Endodermal cell (in vitro differentiated cells): ENCODE measurements around the gene KCND3. TPM values are rescaled to one million over a fixed set of nuclear protein-coding genes. Genes with fewer than 3 reads are reported as not detected.

ENCODE experiments used
- DNase-seq: peaks from one replicate; pipeline ENCODE4 v3.0.0-alpha.2; 2017
- H3K27ac ChIP-seq: 2 replicates; pipeline ENCODE4 v1.5.1; 2013; ENCODE audit warnings: mild to moderate bottlenecking, low read depth, low read length, moderate library complexity
- H3K27me3 ChIP-seq: 2 replicates; pipeline ENCODE4 v1.6.1; 2013; ENCODE audit warnings: mild to moderate bottlenecking, low read length, moderate library complexity; ENCODE audit not compliant: insufficient read depth, control insufficient read depth, poor library complexity, severe bottlenecking
- H3K36me3 ChIP-seq: 2 replicates; pipeline ENCODE4 v1.7.0; 2013; ENCODE audit warnings: mild to moderate bottlenecking, low read length, moderate library complexity; ENCODE audit not compliant: control insufficient read depth, insufficient read depth
- H3K4me1 ChIP-seq: one replicate; pipeline ENCODE4 v1.7.0; 2013; ENCODE audit warnings: low read length; ENCODE audit not compliant: control insufficient read depth, insufficient read depth
- H3K4me3 ChIP-seq: 2 replicates; pipeline ENCODE4 v1.5.1; 2013; ENCODE audit warnings: mild to moderate bottlenecking, low read length, moderate library complexity
- H3K9ac ChIP-seq: 2 replicates; pipeline ENCODE4 v1.6.1; 2013; ENCODE audit warnings: mild to moderate bottlenecking, low read length, moderate library complexity; ENCODE audit not compliant: poor library complexity, severe bottlenecking; ENCODE audit errors: extremely low read depth
- H3K9me3 ChIP-seq: 2 replicates; pipeline ENCODE4 v1.6.1; 2013; ENCODE audit warnings: mild to moderate bottlenecking, low read length, moderate library complexity; ENCODE audit not compliant: control insufficient read depth
- H3K27ac Mint-ChIP-seq: 2 replicates; pipeline ENCODE4 v1.8.0; 2020; ENCODE audit warnings: mixed read lengths
- H3K27me3 Mint-ChIP-seq: 2 replicates; pipeline ENCODE4 v1.8.0; 2021; ENCODE audit warnings: mild to moderate bottlenecking, mixed read lengths; ENCODE audit not compliant: insufficient read depth
- H3K36me3 Mint-ChIP-seq: 2 replicates; pipeline ENCODE4 v1.8.0; 2020; ENCODE audit warnings: low read depth, mixed read lengths
- H3K4me1 Mint-ChIP-seq: 2 replicates; pipeline ENCODE4 v1.8.0; 2020; ENCODE audit warnings: mixed read lengths
- H3K4me3 Mint-ChIP-seq: 2 replicates; pipeline ENCODE4 v1.8.0; 2020; ENCODE audit warnings: mild to moderate bottlenecking, moderate library complexity, mixed read lengths
- H3K9me3 Mint-ChIP-seq: 2 replicates; pipeline ENCODE4 v1.8.0; 2020; ENCODE audit warnings: mild to moderate bottlenecking, mixed read lengths
- CTCF ChIP-seq: fragments of 200-600 bp; sonication (generic); conservative IDR thresholded peaks from 2 replicates; pipeline ENCODE4 v1.5.0; 2021; ENCODE audit warnings: antibody characterized with exemption, mild to moderate bottlenecking
- WGBS, 2 experiments: methylation state at CpG; one replicate each; pipeline versions ENCODE4 v1.1.5 to v1.1.7; 2013; ENCODE audit warnings: missing lambda C conversion rate in 2 of 2, mixed read lengths in 1 of 2; ENCODE audit not compliant: insufficient coverage in 1 of 2, insufficient read length in 1 of 2; 5-methylcytosine and 5-hydroxymethylcytosine counted together
- total RNA-seq, 2 donors: library from RNA; stranded (reverse); fragmentation: NEBNext Ultra II Directional in 1 of 2; extraction: Animal tissue kit (Norgen Biotek cat#: 25700) in 1 of 2; gene quantifications; 2 replicates in 1 of 2; 3 replicates in 1 of 2; pipeline ENCODE4 v1.2.1, GENCODE V29; 2021

Gene KCND3
- total RNA-seq, 2 donors from 2014 or later: 0.13 TPM; not detected in 1

DNA sequence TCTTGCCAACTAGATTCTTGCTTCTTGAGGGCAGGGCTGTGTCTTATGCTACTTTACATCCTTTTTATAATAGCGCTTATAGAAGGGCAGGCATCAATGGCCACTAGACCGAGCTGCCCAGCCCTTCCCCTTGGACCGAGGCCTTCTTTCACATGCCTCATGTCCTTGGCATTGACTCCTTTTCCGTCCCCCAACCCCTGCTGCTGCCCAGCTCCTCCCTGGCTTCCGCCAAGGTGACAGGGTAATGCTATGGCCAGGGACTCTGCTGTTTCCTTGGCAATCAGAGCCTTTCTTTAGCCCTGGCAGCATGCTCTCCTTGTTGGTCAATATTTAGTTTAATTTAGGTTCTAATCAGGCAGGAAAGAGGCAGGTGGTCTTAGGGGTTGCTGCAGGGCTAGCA, 185.5 kb downstream of the KCND3 start:
- 93% methylated on average over 4 to 5 of the region's 5 CpGs for WGBS, 2 experiments
- no peak overlapping the region for H3K9ac ChIP-seq
- Mint-ChIP-seq H3K9me3 (peaks cover 3% of the 10 kb centered on the region), H3K4me3 (no peak overlapping the region), H3K4me1 (no peaks in the 10 kb centered on the region), H3K27ac (no peak overlapping the region), H3K36me3 (no peaks in the 10 kb centered on the region), H3K27me3 (peaks cover 3% of the 10 kb centered on the region)
- TF ChIP-seq CTCF: no peak
- H3K27ac ChIP-seq: no peak overlapping the region
- H3K36me3 ChIP-seq: no peaks in the 10 kb centered on the region
- peaks cover 7% of the 10 kb centered on the region for H3K9me3 ChIP-seq
- H3K27me3 ChIP-seq: no peaks in the 10 kb centered on the region
- H3K4me1 ChIP-seq: no peaks in the 10 kb centered on the region
- H3K4me3 ChIP-seq: no peak overlapping the region
- DNase-seq: no peak

- Histone ChIP-seq H3K9me3 (peaks cover 9% of the 10 kb centered on the region), H3K27me3 (no peaks in the 10 kb centered on the region), H3K9ac (no peak overlapping the region), H3K27ac (no peak overlapping the region), H3K36me3 (no peaks in the 10 kb centered on the region), H3K4me3 (no peak overlapping the region), H3K4me1 (no peaks in the 10 kb centered on the region)
- H3K27ac Mint-ChIP-seq: no peak overlapping the region
- H3K9me3 Mint-ChIP-seq: peaks cover 3% of the 10 kb centered on the region
- no peaks in the 10 kb centered on the region for H3K36me3 Mint-ChIP-seq
- no peak for TF ChIP-seq CTCF
- no peak overlapping the region for H3K4me3 Mint-ChIP-seq
- no peak for DNase-seq
- WGBS, 2 experiments: 89 to 100% methylated on average over 2 to 5 of the region's 5 CpGs
- H3K4me1 Mint-ChIP-seq: no peaks in the 10 kb centered on the region
- peaks cover 3% of the 10 kb centered on the region for H3K27me3 Mint-ChIP-seq
These were observed 186.5 kb downstream of the KCND3 start for GRCh38 chr1:111802984-111803383.

DNA sequence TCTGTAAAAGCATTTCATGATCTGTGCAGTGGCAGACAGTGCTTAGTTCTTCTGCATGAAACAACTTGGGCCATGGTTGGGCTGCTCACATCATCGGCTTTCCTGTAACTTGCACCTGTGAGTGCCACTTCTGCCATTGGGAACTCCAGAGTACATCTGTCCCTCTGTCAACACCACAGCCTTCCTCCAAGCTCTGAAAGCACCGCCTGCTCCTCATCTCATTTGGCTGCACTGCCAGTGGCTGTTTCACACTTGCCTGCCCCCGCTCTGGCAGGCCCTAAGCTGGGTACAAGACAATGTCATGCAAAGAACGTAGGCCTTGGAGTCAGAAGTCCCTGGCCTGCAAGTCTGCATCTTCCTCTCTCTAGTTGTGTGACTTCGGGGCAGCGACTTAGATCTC, 187.4 kb downstream of the KCND3 start:
- TF ChIP-seq CTCF: no peak
- H3K9ac ChIP-seq: no peak overlapping the region
- no peaks in the 10 kb centered on the region for H3K36me3 ChIP-seq
- H3K4me1 Mint-ChIP-seq: no peaks in the 10 kb centered on the region
- no peaks in the 10 kb centered on the region for H3K36me3 Mint-ChIP-seq
- H3K9me3 ChIP-seq: peaks cover 9% of the 10 kb centered on the region
- WGBS, 2 experiments: 91 to 92% methylated on average over 4 to 6 of the region's 6 CpGs
- no peaks in the 10 kb centered on the region for H3K27me3 ChIP-seq
- no peaks in the 10 kb centered on the region for H3K4me1 ChIP-seq
- no peak overlapping the region for H3K27ac ChIP-seq
- no peak for DNase-seq
- no peak overlapping the region for H3K4me3 Mint-ChIP-seq
- H3K9me3 Mint-ChIP-seq: peaks cover 3% of the 10 kb centered on the region
- H3K27ac Mint-ChIP-seq: no peak overlapping the region
- no peak overlapping the region for H3K4me3 ChIP-seq
- H3K27me3 Mint-ChIP-seq: peaks cover 3% of the 10 kb centered on the region
